ENCODE results near the gene ZNF653. TPM values are rescaled to one million over a fixed set of nuclear protein-coding genes. Genes with fewer than 3 reads are reported as not detected.
"Not testable (repeated sequence)": the region's sequence is repeated elsewhere in the genome, so short reads cannot be mapped to it uniquely, and the experiment has no call there.

The ZNF653 gene
- total RNA-seq, 2 experiments from 2014 or later: 13.5 to 16.6 TPM

- ChIA-PET POLR2A (no interaction called here), CTCF (interaction anchor here (0.5 kb wide), 1 partner anchor 144 kb away, joined by 3 read pairs; no protein-coding TSS in a partner anchor)
These were observed 57.2 kb downstream of the ZNF653 start for GRCh38 chr19:11448410-11448809.

GRCh38 chr19:11447347-11448262 is 58.0 kb downstream of the ZNF653 start:
- ChIA-PET POLR2A (no interaction called here), CTCF (interaction anchor here (0.5 to 1.4 kb wide), 3 partner anchors 16 to 144 kb away, joined by 3 read pairs; partner anchors contain the start of gene ECSIT)

- CTCF ChIA-PET: interaction anchor here (0.8 to 1.6 kb wide), 4 partner anchors 10 to 82 kb away, joined by 3 to 6 read pairs (median 4); partner anchors contain the start of gene ECSIT
- POLR2A ChIA-PET: no interaction called here
These were observed 58.9 kb downstream of the ZNF653 start for GRCh38 chr19:11446652-11447301.

- CTCF ChIA-PET: interaction anchor here (0.8 to 1.6 kb wide), 3 partner anchors 10 to 65 kb away, joined by 3 to 6 read pairs (median 5); no protein-coding TSS in a partner anchor
- POLR2A ChIA-PET: no interaction called here
These were observed 59.4 kb downstream of the ZNF653 start for GRCh38 chr19:11446271-11446651.

GRCh38 chr19:11445141-11445540 is 60.5 kb downstream of the ZNF653 start:
- ChIA-PET POLR2A (interaction anchor here (1.0 kb wide), 1 partner anchor 64 kb away, joined by 4 read pairs; no protein-coding TSS in a partner anchor), CTCF (interaction anchor here (1.6 kb wide), 2 partner anchors 9 to 64 kb away, joined by 5 to 6 read pairs; no protein-coding TSS in a partner anchor)

GRCh38 chr19:11444059-11444458 is 61.6 kb downstream of the ZNF653 start:
- ChIA-PET CTCF (interaction anchor here (1.0 to 2.0 kb wide), 2 partner anchors 9 to 38 kb away, joined by 3 to 5 read pairs; partner anchors contain the start of genes ODAD3 and PRKCSH), POLR2A (interaction anchor here (0.6 to 0.7 kb wide), 2 partner anchors 53 to 64 kb away, joined by 3 read pairs; no protein-coding TSS in a partner anchor)

GRCh38 chr19:11437955-11438354 is 67.7 kb downstream of the ZNF653 start:
- POLR2A ChIA-PET: no interaction called here
- CTCF ChIA-PET: no interaction called here

GRCh38 chr19:11435833-11436313 is 69.8 kb downstream of the ZNF653 start:
- CTCF ChIA-PET: interaction anchor here (1.0 to 4.0 kb wide), 7 partner anchors 8 to 60 kb away, joined by 3 to 25 read pairs (median 6); no protein-coding TSS in a partner anchor
- POLR2A ChIA-PET: interaction anchor here (0.6 kb wide), 2 partner anchors 14 to 1244 kb away, joined by 3 to 5 read pairs; no protein-coding TSS in a partner anchor

- ChIA-PET POLR2A (interaction anchor here (0.6 to 1.1 kb wide), 4 partner anchors 13 to 1245 kb away, joined by 3 to 5 read pairs (median 4); no protein-coding TSS in a partner anchor), CTCF (interaction anchor here (0.7 to 4.0 kb wide), 9 partner anchors 8 to 111 kb away, joined by 3 to 25 read pairs (median 4); partner anchors contain the start of gene RGL3)
These were observed 70.4 kb downstream of the ZNF653 start, which contains the start of the genes ODAD3 and PRKCSH for GRCh38 chr19:11435057-11435832. Gene ODAD3 (minus strand): TSS chr19:11435121. CDS start chr19:11435016, 105 bp downstream. Gene PRKCSH (plus strand): TSS chr19:11435635. CDS start chr19:11436118, 483 bp downstream.

GRCh38 chr19:11434703-11435056 is 71.0 kb downstream of the ZNF653 start:
- ChIA-PET CTCF (interaction anchor here (0.7 to 4.0 kb wide), 9 partner anchors 9 to 110 kb away, joined by 3 to 25 read pairs (median 4); partner anchors contain the start of gene RGL3), POLR2A (interaction anchor here (1.0 to 1.1 kb wide), 2 partner anchors 53 to 54 kb away, joined by 4 read pairs; no protein-coding TSS in a partner anchor)

GRCh38 chr19:11433526-11433925 is 72.1 kb downstream of the ZNF653 start:
- POLR2A ChIA-PET: not testable (repeated sequence)
- CTCF ChIA-PET: interaction anchor here (0.7 to 1.6 kb wide), 2 partner anchors 49 to 72 kb away, joined by 4 read pairs; partner anchors contain the start of gene EPOR

Other genes starting within 250 kb of the ZNF653 start
- gene DOCK6, start 243.3 kb downstream of the ZNF653 start, total RNA-seq: 1 to 10 TPM; 2.2 to 3.0 TPM
- not detected for gene TSPAN16, start 209.7 kb downstream of the ZNF653 start, total RNA-seq
- 1 to 10 TPM; 5.4 to 5.5 TPM for gene RAB3D, start 166.2 kb downstream of the ZNF653 start, total RNA-seq
- gene TMEM205, start 159.6 kb downstream of the ZNF653 start, total RNA-seq: 10 to 100 TPM; 26.0 to 29.3 TPM
- 10 to 100 TPM; 10.9 to 12.1 TPM for gene CCDC159, start 159.3 kb downstream of the ZNF653 start, total RNA-seq
- 1 to 10 TPM; 1.3 to 1.7 TPM for gene PLPPR2, start 150.4 kb downstream of the ZNF653 start, total RNA-seq
- gene SWSAP1, start 131.2 kb downstream of the ZNF653 start, total RNA-seq: 1 to 10 TPM; 1.6 to 2.6 TPM
- gene EPOR, start 121.5 kb downstream of the ZNF653 start, total RNA-seq: 1 to 10 TPM; 4.9 to 5.2 TPM
- not detected for gene RGL3, start 86.5 kb downstream of the ZNF653 start, total RNA-seq
- gene ODAD3, start 70.7 kb downstream of the ZNF653 start, total RNA-seq: under 1 TPM in 1 of 2 experiments, not detected in 1; 0.19 TPM
- 100 to 1,000 TPM; 254 to 256 TPM for gene PRKCSH, start 70.2 kb downstream of the ZNF653 start, total RNA-seq
- gene ELAVL3, start 24.8 kb downstream of the ZNF653 start, total RNA-seq: not detected
- gene ECSIT, start 23.3 kb upstream of the ZNF653 start, total RNA-seq: 10 to 100 TPM; 52.4 to 56.4 TPM
- not detected for gene CNN1, start 33.0 kb upstream of the ZNF653 start, total RNA-seq
- gene ELOF1, start 53.4 kb upstream of the ZNF653 start, total RNA-seq: 10 to 100 TPM; 64.2 to 68.5 TPM
- gene ACP5, start 71.8 kb upstream of the ZNF653 start, total RNA-seq: 1 to 10 TPM; 2.5 to 3.1 TPM
- 1 to 10 TPM; 5.3 to 5.4 TPM for gene ZNF627, start 91.6 kb upstream of the ZNF653 start, total RNA-seq
- 1 to 10 TPM; 4.1 to 4.7 TPM for gene ZNF823, start 233.1 kb upstream of the ZNF653 start, total RNA-seq